GM18502 (cell line): ENCODE results near the gene SYVN1.
"Not testable (repeated sequence)": the region's sequence is repeated elsewhere in the genome, so short reads cannot be mapped to it uniquely, and the experiment has no call there.

Experiments
- ATAC-seq: cut with Tn5 transposase; IDR thresholded peaks from one replicate; pipeline ENCODE4 v1.9.1; 2021; ENCODE audit warnings: mild to moderate bottlenecking; ENCODE audit not compliant: unreplicated experiment, poor library complexity

Gene SYVN1

DNA sequence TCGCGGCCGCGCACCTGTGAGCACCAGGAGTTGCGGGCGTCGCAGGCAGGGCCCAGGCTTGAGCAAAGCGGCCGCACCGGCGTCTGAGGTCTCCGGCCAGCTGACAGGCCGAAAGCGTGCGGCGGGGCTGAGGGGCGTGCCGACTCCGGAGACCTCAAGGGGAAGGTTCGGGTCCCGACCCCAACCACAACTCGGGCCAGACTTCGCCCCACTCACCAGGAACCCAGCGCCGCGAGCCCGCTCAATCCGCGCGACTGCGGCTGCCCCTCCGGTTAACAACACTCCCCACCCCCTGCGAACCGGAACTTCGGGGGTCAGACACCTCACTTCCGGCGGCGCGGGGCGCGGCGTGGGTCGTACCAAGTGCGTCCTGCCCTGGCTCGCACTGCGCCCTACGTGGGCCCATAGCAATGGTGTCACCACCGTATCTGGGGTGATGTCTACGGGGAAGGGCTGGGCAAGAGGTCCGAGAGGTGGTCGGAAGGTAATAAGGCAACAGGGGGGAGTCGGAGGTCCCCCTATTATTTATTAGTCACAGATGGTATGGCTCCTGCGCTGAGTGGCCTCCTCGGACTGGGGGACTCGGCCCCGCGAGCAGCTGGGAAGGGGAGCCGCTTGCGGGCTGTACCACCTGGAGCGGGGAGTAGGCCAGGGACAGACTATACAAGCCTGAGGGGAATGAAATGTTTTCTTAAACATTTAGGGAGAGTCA, at the start of gene SYVN1:
Gene SYVN1 (minus strand): TSS at position 280 of the 712 bp plus-strand sequence. CDS start 918 bp downstream, outside the sequence.
- ATAC-seq, result peak; percentile 63

- no peak for ATAC-seq
These were observed 49.0 kb upstream of the SYVN1 start for GRCh38 chr11:65183201-65183891.

DNA sequence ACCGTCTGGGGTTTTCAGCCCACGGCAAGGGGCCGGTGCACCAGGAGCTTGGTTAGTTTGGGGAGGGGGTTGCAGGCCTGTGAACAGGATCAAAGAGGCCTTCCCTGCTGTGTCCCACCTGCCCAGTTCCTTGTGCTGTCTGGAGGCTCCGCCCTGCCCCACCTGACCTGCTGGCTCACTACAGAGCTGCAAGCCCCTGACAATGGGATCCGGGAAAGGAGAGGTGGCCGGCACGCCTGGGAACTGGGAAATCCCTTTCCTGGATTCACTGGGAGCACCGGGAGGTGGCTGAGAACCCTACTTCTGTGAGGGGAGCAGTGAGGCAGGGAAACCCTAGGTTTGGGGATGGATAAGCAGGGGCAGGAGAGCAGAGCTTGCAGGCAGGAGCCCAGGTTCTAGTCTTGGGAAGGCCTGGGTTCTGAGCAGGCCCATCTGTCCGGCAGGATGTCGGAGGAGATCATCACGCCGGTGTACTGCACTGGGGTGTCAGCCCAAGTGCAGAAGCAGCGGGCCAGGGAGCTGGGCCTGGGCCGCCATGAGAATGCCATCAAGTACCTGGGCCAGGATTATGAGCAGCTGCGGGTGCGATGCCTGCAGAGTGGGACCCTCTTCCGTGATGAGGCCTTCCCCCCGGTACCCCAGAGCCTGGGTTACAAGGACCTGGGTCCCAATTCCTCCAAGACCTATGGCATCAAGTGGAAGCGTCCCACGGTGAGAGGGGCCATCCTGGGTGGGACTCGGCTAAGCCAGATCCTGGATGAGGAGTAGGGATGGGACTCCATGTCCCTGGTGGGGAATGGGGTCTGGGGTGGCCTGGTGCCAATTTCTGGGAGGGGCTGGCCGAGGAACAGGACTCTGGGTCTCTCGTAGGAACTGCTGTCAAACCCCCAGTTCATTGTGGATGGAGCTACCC, 48.2 kb upstream of the SYVN1 start:
- no peak for ATAC-seq

DNA sequence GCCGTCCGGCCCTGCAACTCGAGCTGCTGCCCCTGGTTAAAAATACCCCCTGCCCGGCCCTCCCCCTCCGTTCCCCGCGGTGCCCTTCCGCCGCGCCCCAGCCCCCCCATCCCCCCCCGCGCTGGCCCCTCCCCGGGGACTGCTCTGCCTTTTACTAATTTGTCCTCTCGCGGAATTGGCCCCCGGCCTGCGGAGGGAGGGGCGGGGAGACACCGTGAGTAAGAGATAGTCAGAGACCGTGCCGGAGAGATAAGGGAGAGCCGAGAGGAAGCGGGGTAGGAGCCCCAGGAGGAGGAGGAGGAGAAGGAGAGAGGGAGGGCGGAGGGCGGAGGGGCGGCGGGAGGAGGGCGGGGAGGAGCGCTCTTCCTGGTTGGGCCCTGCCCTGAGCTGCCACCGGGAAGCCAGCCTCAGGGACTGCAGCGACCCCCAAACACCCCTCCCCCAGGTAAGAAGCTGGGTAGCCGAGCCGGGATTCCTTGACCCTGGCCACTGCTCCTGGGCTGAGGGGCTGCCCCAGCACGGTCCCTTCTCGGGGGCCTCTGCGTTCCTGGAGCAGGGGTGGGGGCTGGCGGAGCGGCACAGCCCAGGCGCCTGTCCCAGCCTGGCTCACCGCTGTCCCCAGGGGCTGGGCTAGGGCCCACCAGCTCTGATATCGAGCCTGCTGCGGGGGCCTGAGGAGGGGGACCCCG, 47.4 kb upstream of the SYVN1 start, which contains the start of gene CAPN1:
Gene CAPN1 (plus strand): TSS at position 360 of the 689 bp plus-strand sequence. CDS start 774 bp downstream, outside the sequence.
- ATAC-seq, result peak; percentile 54

- ATAC-seq, result peak; percentile 67
These were observed 46.7 kb upstream of the SYVN1 start for GRCh38 chr11:65180877-65181568.

DNA sequence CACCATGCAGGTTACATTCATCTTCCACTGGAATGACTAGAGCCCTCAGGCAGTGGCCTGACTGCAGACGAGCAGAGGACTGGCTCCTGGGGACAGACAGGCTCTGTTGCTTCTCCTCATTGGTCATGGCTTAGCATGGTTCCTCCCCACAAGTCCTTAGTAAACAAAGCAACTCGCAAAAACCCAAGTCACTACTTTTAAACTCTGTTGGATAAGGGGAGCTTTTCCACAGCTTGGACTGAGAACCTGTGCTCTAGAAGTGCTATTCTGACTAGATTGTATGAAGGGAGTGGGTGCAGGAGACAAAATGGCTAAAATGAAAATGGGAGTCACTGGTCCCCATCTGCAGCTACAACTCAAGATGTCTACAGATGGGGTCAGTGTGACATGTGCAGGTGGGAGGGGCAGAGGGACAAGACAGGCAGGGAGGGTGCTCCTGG, 40.3 kb upstream of the SYVN1 start:
- ATAC-seq, result not testable (repeated sequence)

GRCh38 chr11:65172600-65172999, 38.3 kb upstream of the SYVN1 start:
- no peak for ATAC-seq

DNA sequence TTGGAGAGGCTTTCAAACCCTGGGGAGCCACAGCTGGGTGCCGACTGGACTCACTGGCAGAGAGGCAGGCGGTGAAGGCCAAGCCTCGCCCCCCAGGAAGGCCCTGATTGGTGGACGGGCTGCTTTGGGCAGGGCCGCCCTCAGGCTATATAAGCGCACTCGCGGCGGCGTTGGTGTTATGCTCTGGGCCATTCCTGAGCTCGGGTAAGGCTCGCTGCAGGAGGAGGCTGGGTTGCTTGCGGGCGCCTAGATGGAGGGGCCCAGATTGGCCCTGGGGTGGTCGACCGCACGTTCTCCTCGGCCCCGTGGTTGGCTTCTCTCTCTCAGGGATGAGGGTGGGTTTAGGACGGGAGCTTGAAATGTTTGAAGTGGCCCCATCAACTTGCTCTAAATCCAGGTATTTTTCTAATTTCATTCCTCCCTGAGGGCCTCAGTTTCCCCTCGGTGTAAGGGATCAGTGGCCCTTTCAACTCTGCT, 35.8 kb upstream of the SYVN1 start, which contains the start of gene SPDYC:
Gene SPDYC (plus strand): TSS at position 176 of the 477 bp plus-strand sequence. CDS start 1,125 bp downstream, outside the sequence.
- ATAC-seq, result no peak

DNA sequence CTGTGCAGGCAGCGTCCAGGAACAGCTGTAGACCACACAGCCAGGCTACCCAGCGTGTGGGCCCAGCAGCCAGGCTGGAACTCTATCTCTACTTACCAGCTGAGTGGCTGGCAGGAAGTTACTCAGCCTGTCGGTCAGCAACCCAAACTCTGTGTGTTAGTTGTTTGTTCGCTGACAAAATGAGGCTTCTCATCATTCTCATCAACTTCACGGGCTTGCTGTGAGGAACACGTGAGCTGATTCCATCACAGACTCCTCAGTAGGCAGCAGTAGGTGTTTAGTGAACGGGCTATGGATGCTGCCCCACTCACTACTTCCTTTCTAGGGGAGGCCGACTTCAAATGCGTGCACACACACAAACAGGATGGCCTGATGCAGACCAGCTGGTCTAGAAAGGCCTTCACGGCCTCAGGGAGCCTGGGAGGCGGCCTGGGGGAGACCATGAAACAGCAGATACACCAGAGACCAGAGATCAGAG, 34.9 kb upstream of the SYVN1 start:
- ATAC-seq, result no peak

- ATAC-seq, result no peak
These were observed 33.3 kb upstream of the SYVN1 start for GRCh38 chr11:65167656-65168055.

DNA sequence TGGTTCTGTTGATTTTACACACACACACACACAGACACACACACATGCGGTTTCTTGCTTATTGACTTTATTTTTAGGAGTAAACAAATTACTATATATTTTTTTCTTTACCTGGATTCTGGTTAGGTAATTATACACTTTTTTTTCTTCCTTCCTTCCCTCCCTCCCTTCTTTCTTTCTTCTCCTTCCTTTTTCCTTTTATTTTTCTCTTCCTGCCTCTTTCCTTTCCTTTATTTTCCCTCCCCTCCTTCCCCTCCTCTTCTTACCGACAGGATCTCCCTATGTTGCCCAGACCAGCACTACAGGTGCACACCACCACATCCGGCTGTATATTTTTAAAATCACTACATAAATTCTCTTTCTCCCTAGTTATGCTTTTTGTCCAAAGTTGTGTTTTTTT, 32.6 kb upstream of the SYVN1 start:
- ATAC-seq, result no peak

- no peak for ATAC-seq
These were observed 31.3 kb upstream of the SYVN1 start for GRCh38 chr11:65165410-65166317.

- no peak for ATAC-seq
These were observed 29.4 kb upstream of the SYVN1 start for GRCh38 chr11:65163684-65164083.

DNA sequence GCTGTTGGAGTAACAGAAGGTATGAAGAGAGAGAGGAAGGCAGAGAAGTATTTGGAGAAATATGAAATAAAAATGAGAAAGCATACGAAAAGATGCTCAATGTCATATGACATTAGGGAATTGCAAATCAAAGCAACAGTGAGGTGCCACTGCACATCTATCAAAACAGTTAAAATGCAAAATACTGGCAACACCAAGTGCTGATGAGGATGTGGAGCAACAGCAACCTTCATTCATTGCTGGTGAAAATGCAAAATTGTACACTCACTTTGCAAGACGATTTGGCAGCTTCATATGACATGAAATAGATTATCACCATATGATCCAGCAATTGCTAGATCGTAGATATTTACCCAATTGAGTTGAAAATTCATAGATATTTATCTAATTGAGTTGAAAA, 26.3 kb upstream of the SYVN1 start:
- ATAC-seq, result no peak

GRCh38 chr11:65159012-65159411, 24.7 kb upstream of the SYVN1 start:
- ATAC-seq, result no peak

GRCh38 chr11:65157336-65157735, 23.0 kb upstream of the SYVN1 start:
- ATAC-seq, result no peak

- ATAC-seq, result no peak
These were observed 22.6 kb upstream of the SYVN1 start for GRCh38 chr11:65156926-65157325.

DNA sequence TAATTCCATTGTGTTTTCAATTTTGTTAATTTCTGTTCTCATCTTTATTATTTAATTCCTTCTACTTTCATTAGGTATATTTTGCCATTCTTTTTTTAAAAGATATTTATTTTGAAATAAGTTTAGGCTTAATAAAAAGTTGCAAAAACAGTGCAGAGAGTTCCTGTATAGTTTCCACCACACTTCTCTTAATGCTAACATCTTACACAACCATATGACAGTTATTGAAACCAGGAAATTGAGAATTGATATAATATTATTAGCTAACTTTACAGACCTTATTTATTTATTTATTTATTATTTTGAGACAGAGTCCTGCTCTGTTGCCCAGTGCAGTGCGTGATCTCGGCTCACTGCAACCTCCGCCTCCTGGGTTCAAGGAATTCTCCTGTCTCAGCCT, 21.9 kb upstream of the SYVN1 start:
- ATAC-seq, result no peak
